ENCODE results near the gene MOK.

Gene MOK

DNA sequence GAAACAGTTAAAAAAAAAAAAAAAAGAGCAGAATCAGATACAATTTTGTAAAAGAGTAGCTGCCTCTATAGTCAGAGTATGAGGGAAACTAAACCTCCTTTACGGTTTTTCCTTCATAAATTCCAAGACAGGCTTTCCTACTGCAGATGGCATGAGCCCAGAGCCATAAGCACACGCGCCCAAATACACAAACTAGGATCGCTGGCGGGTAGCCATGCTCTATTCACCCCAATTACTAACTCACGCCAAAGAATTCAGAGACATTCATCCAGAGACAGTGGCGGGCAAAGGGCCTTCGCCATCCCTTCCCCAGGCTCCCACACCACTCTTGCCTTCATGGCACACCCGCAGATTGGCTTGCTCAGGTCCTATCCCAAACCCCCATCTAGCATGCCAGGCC lies 48.2 kb downstream of the MOK start:
- Histone ChIP-seq H3K4me3 (ENCODE audit: low read depth, low read length) (no peak overlapping the region), H3K9me3 (ENCODE audit: control insufficient read depth, low read length) (no peaks in the 10 kb centered on the region), H3K36me3 (ENCODE audit: control insufficient read depth, insufficient read depth, low read length) (no peaks in the 10 kb centered on the region), H3K27me3 (ENCODE audit: control insufficient read depth, insufficient read depth, low read length) (no peaks in the 10 kb centered on the region), H3K79me2 (peaks cover 3% of the 10 kb centered on the region), H3K9ac (no peak overlapping the region), H2AFZ (no peak overlapping the region), H3K27ac (no peak overlapping the region), H3K4me1 (no peaks in the 10 kb centered on the region), H3K4me2 (ENCODE audit: low read length) (no peak overlapping the region)
- TF ChIP-seq, protein P1, sequence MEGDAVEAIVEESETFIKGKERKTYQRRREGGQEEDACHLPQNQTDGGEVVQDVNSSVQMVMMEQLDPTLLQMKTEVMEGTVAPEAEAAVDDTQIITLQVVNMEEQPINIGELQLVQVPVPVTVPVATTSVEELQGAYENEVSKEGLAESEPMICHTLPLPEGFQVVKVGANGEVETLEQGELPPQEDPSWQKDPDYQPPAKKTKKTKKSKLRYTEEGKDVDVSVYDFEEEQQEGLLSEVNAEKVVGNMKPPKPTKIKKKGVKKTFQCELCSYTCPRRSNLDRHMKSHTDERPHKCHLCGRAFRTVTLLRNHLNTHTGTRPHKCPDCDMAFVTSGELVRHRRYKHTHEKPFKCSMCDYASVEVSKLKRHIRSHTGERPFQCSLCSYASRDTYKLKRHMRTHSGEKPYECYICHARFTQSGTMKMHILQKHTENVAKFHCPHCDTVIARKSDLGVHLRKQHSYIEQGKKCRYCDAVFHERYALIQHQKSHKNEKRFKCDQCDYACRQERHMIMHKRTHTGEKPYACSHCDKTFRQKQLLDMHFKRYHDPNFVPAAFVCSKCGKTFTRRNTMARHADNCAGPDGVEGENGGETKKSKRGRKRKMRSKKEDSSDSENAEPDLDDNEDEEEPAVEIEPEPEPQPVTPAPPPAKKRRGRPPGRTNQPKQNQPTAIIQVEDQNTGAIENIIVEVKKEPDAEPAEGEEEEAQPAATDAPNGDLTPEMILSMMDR (IDR thresholded peaks at IDR 0.05) = no peak

DNA sequence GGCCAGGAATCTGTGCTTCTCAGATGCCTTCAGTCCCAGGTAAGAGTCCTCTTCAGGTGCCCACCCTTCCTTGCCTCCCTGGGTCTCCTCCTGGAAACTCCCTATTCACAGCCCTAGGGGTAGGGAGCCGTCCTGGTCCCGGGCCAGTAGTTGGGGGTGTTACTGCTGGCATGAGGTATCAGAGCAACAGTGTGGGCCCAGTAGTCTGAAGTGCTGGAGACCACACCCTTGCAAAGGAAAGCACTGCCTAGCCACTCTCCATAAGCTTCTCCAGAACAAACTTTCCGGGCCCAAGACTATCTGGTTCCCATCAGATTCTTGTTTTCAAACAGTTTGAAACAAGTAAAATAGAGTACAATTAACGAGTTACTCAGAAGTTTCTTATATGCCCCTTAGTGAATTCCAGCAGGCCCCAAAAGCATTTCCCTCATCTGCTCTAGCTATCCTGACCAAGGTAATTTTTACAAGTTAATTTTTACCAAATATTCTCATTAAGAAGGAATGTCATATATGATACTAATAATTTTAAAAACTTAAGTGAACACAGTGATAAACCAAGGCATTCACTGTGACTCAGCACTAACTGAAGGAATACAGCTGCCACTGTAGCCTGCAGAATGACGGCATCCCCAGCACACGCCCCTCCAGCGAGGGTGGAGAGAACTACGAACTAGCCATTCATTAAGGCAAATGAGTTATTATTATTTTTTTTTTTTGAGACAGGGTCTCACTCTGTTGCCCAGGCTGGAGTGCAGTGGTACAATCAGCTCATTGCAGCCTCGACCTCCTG lies 49.4 kb downstream of the MOK start:
- Histone ChIP-seq H3K36me3 (ENCODE audit: control insufficient read depth, insufficient read depth, low read length) (no peaks in the 10 kb centered on the region), H3K9ac (no peak overlapping the region), H3K9me3 (ENCODE audit: control insufficient read depth, low read length) (no peaks in the 10 kb centered on the region), H3K27me3 (ENCODE audit: control insufficient read depth, insufficient read depth, low read length) (no peaks in the 10 kb centered on the region), H3K4me2 (ENCODE audit: low read length) (no peak overlapping the region), H2AFZ (no peak overlapping the region), H3K4me1 (no peaks in the 10 kb centered on the region), H3K79me2 (peaks cover 4% of the 10 kb centered on the region), H3K27ac (no peak overlapping the region), H3K4me3 (ENCODE audit: low read depth, low read length) (no peak overlapping the region)
- TF ChIP-seq, protein P1 (IDR thresholded peaks at IDR 0.05) = no peak

DNA sequence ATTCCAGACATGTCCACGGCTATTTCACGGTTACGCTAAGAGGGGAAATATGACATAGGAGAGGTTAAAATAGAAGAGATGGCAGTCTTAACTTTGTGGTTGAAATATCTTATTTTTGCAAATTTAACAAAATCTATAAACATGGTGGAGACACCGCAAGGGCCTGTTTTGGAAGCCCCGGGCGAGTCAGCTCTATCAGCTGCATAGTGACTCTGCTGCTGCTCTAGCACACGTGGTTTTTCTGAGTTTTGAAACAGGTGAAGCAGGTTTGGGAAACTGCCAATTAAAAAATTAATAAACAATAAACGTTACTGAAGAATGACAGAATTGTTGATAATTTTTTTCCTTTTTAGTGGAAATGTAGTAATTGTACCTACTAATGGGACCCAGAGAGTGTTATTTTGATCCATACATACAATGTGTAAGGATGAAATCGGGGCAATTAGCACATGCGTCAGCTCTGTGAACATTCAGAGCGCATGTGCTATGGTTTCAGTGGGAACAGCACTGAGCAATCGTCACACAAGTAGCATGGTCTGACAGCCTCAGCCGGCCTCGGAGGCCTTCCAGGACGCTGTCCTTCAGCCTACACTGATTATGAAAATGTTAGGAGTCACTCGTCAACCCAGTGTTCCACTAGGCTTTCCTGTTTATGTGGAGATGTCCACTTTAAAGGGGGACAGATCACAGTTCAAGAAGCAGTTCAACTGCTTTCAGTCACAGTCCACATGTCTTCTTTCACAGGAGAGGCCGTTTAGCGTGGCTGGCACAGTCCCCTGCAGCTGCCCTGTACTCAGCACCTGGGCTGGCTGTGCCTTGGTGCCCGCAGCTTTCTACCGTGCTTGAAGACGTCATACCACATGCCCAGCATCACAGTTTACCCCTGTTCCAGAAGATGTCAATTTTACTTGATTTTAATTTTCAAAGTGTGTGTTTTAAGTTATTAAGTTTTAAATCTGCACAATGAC lies 51.8 kb downstream of the MOK start:
- Histone ChIP-seq H3K36me3 (ENCODE audit: control insufficient read depth, insufficient read depth, low read length) (no peaks in the 10 kb centered on the region), H3K27me3 (ENCODE audit: control insufficient read depth, insufficient read depth, low read length) (no peaks in the 10 kb centered on the region), H3K9me3 (ENCODE audit: control insufficient read depth, low read length) (no peaks in the 10 kb centered on the region), H3K9ac (no peak overlapping the region), H3K79me2 (peaks cover 14% of the 10 kb centered on the region), H2AFZ (no peak overlapping the region), H3K4me3 (ENCODE audit: low read depth, low read length) (no peak overlapping the region), H3K4me2 (ENCODE audit: low read length) (no peak overlapping the region), H3K4me1 (no peaks in the 10 kb centered on the region), H3K27ac (no peak overlapping the region)
- TF ChIP-seq, protein P1 (IDR thresholded peaks at IDR 0.05) = no peak

DNA sequence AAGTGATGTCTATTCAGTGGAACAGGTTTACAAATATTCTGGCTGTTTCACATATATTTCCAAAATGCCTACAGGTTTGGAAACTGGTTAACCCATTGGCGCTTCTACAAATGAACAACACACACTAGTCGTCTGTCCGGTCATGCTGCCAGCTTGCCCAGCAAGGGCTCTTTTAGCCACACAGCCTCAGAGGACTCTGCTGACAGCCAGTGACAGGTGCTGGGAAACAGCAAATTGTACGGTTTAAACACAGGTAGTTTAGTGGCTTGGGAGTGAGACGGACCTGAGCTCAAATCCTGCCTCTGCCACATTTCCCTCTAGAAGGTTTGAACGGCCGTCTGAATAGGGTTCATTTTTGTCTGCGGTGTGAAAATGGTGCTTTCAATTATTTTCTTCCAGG lies 53.8 kb downstream of the MOK start:
- H3K4me2 ChIP-seq (ENCODE audit: low read length) = no peak overlapping the region
- no peak overlapping the region for H3K27ac ChIP-seq
- TF ChIP-seq, protein P1 (IDR thresholded peaks at IDR 0.05) = no peak
- no peak overlapping the region for H3K4me3 ChIP-seq (ENCODE audit: low read depth, low read length)
- no peak overlapping the region for H2AFZ ChIP-seq
- peaks cover 21% of the 10 kb centered on the region for H3K79me2 ChIP-seq
- no peaks in the 10 kb centered on the region for H3K27me3 ChIP-seq (ENCODE audit: control insufficient read depth, insufficient read depth, low read length)
- no peak overlapping the region for H3K9ac ChIP-seq
- no peaks in the 10 kb centered on the region for H3K4me1 ChIP-seq
- no peaks in the 10 kb centered on the region for H3K9me3 ChIP-seq (ENCODE audit: control insufficient read depth, low read length)
- H3K36me3 ChIP-seq (ENCODE audit: control insufficient read depth, insufficient read depth, low read length) = no peaks in the 10 kb centered on the region
